Glutamatergic neuron (in vitro differentiated cells): ENCODE data around the gene SLC9A3. TPM values are rescaled to one million over a fixed set of nuclear protein-coding genes. Genes with fewer than 3 reads are reported as not detected.
"Not testable (repeated sequence)": the region's sequence is repeated elsewhere in the genome, so short reads cannot be mapped to it uniquely, and the experiment has no call there.

Experiments
- DNase-seq: peaks from one replicate; pipeline ENCODE4 v3.0.0; 2022
- H3K27ac Mint-ChIP-seq: one replicate; pipeline ENCODE4 v1.8.0; 2020; ENCODE audit warnings: mild to moderate bottlenecking, mixed read lengths, inconsistent platforms; ENCODE audit not compliant: unreplicated experiment
- H3K27me3 Mint-ChIP-seq: one replicate; pipeline ENCODE4 v1.8.0; 2020; ENCODE audit warnings: mild to moderate bottlenecking, moderate library complexity, mixed read lengths, inconsistent platforms; ENCODE audit not compliant: unreplicated experiment
- H3K36me3 Mint-ChIP-seq: one replicate; pipeline ENCODE4 v1.8.0; 2020; ENCODE audit warnings: mild to moderate bottlenecking, mixed read lengths, inconsistent platforms; ENCODE audit not compliant: unreplicated experiment
- H3K4me1 Mint-ChIP-seq: one replicate; pipeline ENCODE4 v1.8.0; 2020; ENCODE audit warnings: mild to moderate bottlenecking, low read depth, mixed read lengths, inconsistent platforms; ENCODE audit not compliant: unreplicated experiment
- H3K4me3 Mint-ChIP-seq: one replicate; pipeline ENCODE4 v1.8.0; 2020; ENCODE audit warnings: mild to moderate bottlenecking, mixed read lengths, inconsistent platforms; ENCODE audit not compliant: unreplicated experiment
- H3K9me3 Mint-ChIP-seq: one replicate; pipeline ENCODE4 v1.8.0; 2020; ENCODE audit warnings: mild to moderate bottlenecking, moderate library complexity, mixed read lengths, inconsistent platforms; ENCODE audit not compliant: unreplicated experiment
- total RNA-seq: library from RNA; stranded (reverse); fragmentation: NEBNext Ultra II Directional; extraction: Animal tissue kit (Norgen Biotek cat#: 25700); gene quantifications from one replicate; pipeline ENCODE4 v1.2.1, GENCODE V29; 2021; ENCODE audit not compliant: unreplicated experiment
- TF ChIP-seq, protein P1 (sequence below): fragments of 200-600 bp; sonication (generic); IDR thresholded peaks from one replicate; pipeline ENCODE4 v1.5.0; 2021; ENCODE audit not compliant: partially characterized antibody, unreplicated experiment

Gene SLC9A3
- total RNA-seq, 1 donor from 2014 or later = 1.1 TPM

DNA sequence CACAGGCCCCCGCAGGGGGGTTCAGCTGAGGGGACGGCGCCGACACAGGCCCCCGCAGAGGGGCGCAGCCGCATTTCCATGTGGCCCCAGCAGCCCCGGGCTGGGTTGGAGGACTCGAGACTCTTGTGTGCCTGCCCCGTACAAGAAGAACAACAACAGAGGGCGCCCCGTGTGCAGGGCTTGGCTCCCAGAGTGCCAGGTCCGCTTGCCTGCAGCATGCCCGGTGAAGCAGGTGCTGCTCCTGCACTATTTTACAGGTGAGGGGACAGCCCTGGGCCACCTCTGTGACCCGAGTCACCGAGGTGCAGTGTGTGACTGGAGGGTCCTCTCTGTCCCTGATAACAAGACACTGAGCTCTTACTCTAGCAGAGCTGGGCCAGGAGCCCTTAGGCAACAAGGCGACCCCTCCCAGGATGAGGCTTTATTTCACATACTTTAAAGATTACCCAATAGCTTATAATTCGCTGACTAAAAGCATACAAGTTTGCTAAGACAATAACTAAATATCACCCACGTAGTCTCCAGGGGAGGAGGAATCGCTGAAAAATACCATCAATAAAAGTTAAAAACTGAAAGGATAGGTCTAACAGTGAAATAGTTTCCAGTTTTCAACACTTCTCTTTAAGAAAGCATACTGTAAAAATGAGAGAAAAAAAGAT, 41.7 kb upstream of the SLC9A3 start:
- Mint-ChIP-seq H3K27ac (no peak overlapping the region), H3K4me1 (peaks cover 2% of the 10 kb centered on the region), H3K4me3 (no peak overlapping the region), H3K27me3 (peaks cover 11% of the 10 kb centered on the region), H3K9me3 (peaks cover 7% of the 10 kb centered on the region), H3K36me3 (peaks cover 12% of the 10 kb centered on the region)
- DNase-seq = no peak
- TF ChIP-seq, protein P1, sequence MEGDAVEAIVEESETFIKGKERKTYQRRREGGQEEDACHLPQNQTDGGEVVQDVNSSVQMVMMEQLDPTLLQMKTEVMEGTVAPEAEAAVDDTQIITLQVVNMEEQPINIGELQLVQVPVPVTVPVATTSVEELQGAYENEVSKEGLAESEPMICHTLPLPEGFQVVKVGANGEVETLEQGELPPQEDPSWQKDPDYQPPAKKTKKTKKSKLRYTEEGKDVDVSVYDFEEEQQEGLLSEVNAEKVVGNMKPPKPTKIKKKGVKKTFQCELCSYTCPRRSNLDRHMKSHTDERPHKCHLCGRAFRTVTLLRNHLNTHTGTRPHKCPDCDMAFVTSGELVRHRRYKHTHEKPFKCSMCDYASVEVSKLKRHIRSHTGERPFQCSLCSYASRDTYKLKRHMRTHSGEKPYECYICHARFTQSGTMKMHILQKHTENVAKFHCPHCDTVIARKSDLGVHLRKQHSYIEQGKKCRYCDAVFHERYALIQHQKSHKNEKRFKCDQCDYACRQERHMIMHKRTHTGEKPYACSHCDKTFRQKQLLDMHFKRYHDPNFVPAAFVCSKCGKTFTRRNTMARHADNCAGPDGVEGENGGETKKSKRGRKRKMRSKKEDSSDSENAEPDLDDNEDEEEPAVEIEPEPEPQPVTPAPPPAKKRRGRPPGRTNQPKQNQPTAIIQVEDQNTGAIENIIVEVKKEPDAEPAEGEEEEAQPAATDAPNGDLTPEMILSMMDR = no peak

DNA sequence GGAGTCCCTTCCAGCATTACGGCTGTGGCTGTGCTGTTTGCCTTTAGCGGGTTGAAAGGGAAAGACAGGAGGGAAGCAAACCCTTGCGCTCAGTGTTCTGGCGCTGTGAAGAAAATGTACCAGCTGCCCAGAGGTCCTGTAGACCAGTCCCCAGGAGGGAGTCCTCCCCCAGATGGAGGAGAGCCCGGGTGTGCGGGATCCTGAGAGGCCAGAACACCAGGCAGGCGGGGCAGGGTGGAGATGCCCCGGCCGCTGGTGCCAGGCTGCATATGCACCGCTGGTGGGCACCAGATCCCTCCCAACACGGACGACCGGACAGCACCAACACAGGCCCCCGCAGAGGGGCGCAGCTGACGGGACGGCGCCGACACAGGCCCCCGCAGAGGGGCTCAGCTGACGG, 37.2 kb upstream of the SLC9A3 start:
- no peak for DNase-seq
- H3K4me1 Mint-ChIP-seq = no peaks in the 10 kb centered on the region
- peaks cover 15% of the 10 kb centered on the region for H3K36me3 Mint-ChIP-seq
- no peak overlapping the region for H3K27ac Mint-ChIP-seq
- peaks cover 15% of the 10 kb centered on the region for H3K27me3 Mint-ChIP-seq
- TF ChIP-seq, protein P1 = no peak
- no peak overlapping the region for H3K4me3 Mint-ChIP-seq
- peaks cover 19% of the 10 kb centered on the region for H3K9me3 Mint-ChIP-seq

DNA sequence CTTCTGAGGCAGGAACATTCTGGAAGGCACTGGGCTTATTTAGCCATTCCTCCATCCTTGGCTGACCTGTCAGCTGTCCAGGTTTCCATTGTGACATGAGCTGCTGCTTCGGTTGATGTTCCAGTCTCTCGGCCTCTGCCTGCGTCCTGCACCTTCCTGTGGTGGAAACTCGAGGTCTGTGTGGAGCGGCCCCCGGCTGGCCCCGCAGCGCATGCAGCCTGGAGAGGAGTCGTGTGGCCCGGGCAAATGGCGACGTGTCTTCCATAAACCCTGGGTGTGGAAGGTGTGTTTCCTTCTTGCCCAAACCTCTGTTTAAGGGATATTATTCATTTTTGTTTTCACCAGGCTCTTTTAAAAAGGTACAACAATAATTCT, 36.5 kb upstream of the SLC9A3 start:
- TF ChIP-seq, protein P1 = no peak
- H3K27ac Mint-ChIP-seq = no peak overlapping the region
- no peak overlapping the region for H3K4me3 Mint-ChIP-seq
- peaks cover 17% of the 10 kb centered on the region for H3K9me3 Mint-ChIP-seq
- H3K36me3 Mint-ChIP-seq = peaks cover 15% of the 10 kb centered on the region
- no peaks in the 10 kb centered on the region for H3K4me1 Mint-ChIP-seq
- peaks cover 13% of the 10 kb centered on the region for H3K27me3 Mint-ChIP-seq
- DNase-seq = no peak

DNA sequence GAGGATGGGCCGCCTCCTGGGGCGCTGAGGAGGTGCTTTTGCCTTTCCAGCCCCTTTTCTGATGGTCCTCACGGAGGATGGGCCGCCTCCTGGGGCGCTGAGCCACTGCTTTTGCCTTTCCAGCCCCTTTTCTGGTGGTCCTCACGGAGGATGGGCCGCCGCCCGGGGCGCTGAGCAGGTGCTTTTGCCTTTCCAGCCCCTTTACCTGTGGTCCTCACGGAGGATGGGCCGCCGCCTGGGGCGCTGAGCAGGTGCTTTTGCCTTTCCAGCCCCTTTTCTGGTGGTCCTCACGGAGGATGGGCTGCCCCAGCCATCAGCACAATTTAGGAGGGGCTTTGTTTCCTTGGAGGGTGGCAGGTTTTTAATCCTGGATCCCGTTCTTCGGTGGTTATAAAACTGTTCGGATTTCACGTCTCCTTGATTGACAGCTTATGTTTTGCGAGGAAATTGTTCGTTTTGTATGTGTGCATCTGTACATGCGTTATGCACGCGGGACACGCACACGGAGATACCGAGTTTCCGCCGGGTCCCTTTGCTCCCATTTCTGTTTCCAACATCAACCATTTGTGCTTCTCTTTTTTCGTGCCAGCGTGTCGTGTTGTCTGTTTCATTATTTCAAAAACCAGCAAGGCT, 34.7 kb upstream of the SLC9A3 start:
- H3K36me3 Mint-ChIP-seq = peaks cover 15% of the 10 kb centered on the region
- no peak overlapping the region for H3K4me3 Mint-ChIP-seq
- TF ChIP-seq, protein P1 = no peak
- H3K9me3 Mint-ChIP-seq = peaks cover 17% of the 10 kb centered on the region
- peaks cover 15% of the 10 kb centered on the region for H3K27me3 Mint-ChIP-seq
- H3K27ac Mint-ChIP-seq = no peak overlapping the region
- DNase-seq = no peak
- no peaks in the 10 kb centered on the region for H3K4me1 Mint-ChIP-seq

DNA sequence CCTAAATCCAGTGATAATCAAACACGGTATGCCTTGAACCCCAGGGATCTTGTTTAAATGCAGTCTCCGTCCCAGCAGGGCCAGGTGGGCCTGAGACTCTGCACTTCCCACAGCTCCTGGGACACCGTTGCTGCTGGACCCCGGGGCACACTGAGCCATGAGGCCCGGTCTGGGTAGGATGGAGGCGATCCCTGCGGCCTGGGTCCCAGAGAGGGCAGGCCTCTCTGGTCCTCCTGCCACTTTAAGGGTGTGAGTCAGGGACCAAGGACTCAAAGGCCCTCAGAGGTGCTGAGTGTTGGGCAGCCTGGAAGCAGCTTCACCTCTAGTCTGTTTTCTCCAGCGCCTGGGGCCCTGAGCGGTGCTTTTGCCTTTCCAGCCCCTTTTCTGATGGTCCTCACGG, 34.1 kb upstream of the SLC9A3 start:
- H3K4me3 Mint-ChIP-seq = no peak overlapping the region
- peaks cover 15% of the 10 kb centered on the region for H3K27me3 Mint-ChIP-seq
- no peak overlapping the region for H3K27ac Mint-ChIP-seq
- peaks cover 17% of the 10 kb centered on the region for H3K9me3 Mint-ChIP-seq
- DNase-seq = no peak
- TF ChIP-seq, protein P1 = no peak
- H3K36me3 Mint-ChIP-seq = peaks cover 15% of the 10 kb centered on the region
- H3K4me1 Mint-ChIP-seq = no peaks in the 10 kb centered on the region

DNA sequence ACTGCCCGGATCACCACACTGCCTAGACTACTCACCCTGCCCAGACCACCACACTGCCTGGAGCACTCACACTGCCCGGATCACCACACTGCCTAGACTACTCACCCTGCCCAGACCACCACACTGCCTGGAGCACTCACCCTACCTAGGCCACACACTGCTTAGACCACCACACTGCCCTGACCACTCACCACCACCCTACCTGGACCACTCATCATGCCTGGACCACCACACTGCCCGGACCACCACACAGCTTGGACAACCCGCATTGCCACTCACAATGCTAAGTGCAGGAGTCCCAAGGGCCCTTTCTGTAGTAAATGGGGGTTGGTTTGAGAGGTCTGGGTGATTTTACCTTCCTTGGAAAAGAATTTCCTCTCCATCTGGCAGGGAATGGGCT, 33.7 kb upstream of the SLC9A3 start:
- H3K4me3 Mint-ChIP-seq, DNase-seq, H3K4me1 Mint-ChIP-seq: not testable (repeated sequence)
- H3K36me3 Mint-ChIP-seq = peaks cover 15% of the 10 kb centered on the region
- peaks cover 15% of the 10 kb centered on the region for H3K27me3 Mint-ChIP-seq
- H3K27ac Mint-ChIP-seq = peak overlapping the region; percentile 33
- peaks cover 17% of the 10 kb centered on the region for H3K9me3 Mint-ChIP-seq
